Mesodermal cell (in vitro differentiated cells): ENCODE data around the gene NRP1.

Experiments
- H3K27ac ChIP-seq: 2 replicates; pipeline ENCODE4 v1.7.0; 2013; ENCODE audit warnings: mild to moderate bottlenecking, low read depth, low read length, moderate library complexity; ENCODE audit not compliant: severe bottlenecking
- H3K36me3 ChIP-seq: 2 replicates; pipeline ENCODE4 v1.7.1; 2013; ENCODE audit warnings: mild to moderate bottlenecking, low read length, moderate library complexity; ENCODE audit not compliant: control insufficient read depth, insufficient read depth
- H3K4me1 ChIP-seq: one replicate; pipeline ENCODE4 v1.7.1; 2013; ENCODE audit warnings: mild to moderate bottlenecking, low read length; ENCODE audit not compliant: insufficient read depth, control insufficient read depth, poor library complexity, severe bottlenecking
- H3K4me3 ChIP-seq: 2 replicates; pipeline ENCODE4 v1.7.0; 2013; ENCODE audit warnings: low read length, control low read depth, mild to moderate bottlenecking; ENCODE audit not compliant: insufficient read depth, poor library complexity, severe bottlenecking; ENCODE audit errors: extremely low read depth
- H3K9me3 ChIP-seq: 2 replicates; pipeline ENCODE4 v1.7.1; 2013; ENCODE audit warnings: mild to moderate bottlenecking, low read length, moderate library complexity; ENCODE audit not compliant: control insufficient read depth
- WGBS, 2 experiments: methylation state at CpG; one replicate each; pipeline ENCODE4 v1.1.5; 2013; ENCODE audit warnings: missing lambda C conversion rate in 2 of 2; ENCODE audit not compliant: insufficient coverage in 2 of 2; 5-methylcytosine and 5-hydroxymethylcytosine counted together

NRP1 gene

DNA sequence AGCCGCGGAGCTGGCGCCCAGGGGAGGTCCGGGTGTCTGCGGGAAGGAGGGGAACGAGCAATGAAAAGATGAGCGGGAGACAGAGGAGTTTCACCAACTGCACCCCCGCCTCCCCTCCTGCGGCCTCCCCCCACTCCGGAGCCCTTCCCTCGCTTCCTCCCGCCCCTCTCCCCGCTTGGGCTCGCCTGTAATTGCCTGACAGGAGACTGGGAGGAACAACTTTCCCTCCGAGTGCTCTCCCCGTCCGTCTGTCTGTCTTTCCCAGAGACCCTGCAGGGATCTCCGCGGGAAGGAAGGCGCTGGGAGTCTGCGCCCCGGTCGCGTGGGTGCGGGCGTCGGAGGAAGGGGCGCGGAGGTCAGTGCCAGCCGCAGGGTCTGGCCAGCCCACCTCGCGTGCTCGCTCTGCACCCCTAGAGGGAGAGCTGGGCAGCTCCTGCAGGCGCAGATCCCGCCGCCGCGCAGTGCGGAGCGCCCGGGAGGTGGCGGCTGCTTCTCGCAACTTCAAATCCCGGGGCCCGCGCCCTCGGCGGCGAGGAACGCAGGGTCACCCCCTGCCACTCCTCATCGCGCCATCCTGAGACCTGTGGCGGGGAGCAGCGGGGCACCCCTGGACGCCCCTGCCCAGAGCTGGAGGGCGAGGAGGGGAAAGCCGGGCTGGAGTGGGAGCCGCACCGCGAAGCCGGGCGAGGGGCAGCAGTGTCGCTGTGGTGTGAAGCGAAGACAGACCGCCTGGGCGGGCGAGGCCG, 511 bp upstream of the NRP1 start:
- H3K9me3 ChIP-seq, result no peaks in the 10 kb centered on the region
- 0 to 1% methylated on average over 42 to 47 of the region's 68 CpGs for WGBS, 2 experiments
- H3K4me1 ChIP-seq, result peaks cover 6% of the 10 kb centered on the region
- peak overlapping the region; percentile 91 for H3K4me3 ChIP-seq
- peaks cover 2% of the 10 kb centered on the region for H3K36me3 ChIP-seq
- H3K27ac ChIP-seq, result peak overlapping the region; percentile 79

- peaks cover 16% of the 10 kb centered on the region for H3K36me3 ChIP-seq
- peaks cover 6% of the 10 kb centered on the region for H3K4me1 ChIP-seq
- H3K27ac ChIP-seq, result peak overlapping the region; percentile 75
- no peaks in the 10 kb centered on the region for H3K9me3 ChIP-seq
- 19% methylated on average over 4 of the region's 7 CpGs; no CpG with 5 or more reads in 1 of the 2 experiments for WGBS, 2 experiments
- peak overlapping the region; percentile 91 for H3K4me3 ChIP-seq
These were observed 986 bp downstream of the NRP1 start for GRCh38 chr10:33333260-33334101.

DNA sequence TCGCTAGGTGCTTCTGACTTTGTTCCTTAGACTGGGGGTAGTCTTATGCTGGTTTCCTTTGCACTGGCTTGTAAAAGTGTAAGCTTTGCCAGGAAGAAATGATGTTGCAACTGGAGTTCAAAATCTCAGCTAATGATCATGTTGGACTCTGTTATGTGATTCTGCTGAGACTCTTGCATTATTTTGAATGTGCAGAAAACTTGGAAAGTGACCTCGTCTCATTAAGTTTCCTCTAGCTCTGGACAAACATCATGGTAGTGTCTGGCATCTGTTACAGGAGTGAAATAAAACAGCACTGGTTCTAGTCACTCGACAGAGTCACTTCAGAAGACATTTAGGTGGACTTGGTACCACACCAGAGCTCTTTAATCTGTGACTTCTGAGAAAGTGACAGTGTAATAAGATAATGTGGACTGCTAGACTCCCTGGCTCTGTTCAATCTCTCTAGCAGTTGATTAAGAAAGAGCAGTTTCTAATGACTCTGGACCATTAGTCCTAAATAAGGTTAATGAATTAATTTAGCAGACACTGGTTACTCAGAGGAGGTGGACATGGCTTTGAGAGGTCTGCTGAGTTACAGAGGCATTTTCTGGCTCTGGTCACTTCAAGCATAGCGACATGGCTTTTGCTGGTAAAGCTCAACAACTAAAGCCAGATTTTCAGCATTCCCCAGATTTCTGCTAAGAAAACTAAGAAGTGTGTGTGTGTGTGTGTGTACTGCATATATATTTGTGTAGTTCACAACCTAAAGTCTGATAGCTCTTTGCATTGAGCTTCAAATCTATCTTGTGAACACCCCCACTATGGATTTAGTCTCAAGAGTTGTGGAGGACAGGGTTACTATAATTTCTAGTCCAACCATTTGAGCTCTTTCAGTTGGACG, 2.0 kb downstream of the NRP1 start:
- 59 to 63% methylated on average over 3 to 4 of the region's 5 CpGs for WGBS, 2 experiments
- Histone ChIP-seq H3K9me3 (no peaks in the 10 kb centered on the region), H3K36me3 (peaks cover 26% of the 10 kb centered on the region), H3K4me3 (peak overlapping the region; percentile 91), H3K27ac (peak overlapping the region; percentile 75), H3K4me1 (peaks cover 6% of the 10 kb centered on the region)

DNA sequence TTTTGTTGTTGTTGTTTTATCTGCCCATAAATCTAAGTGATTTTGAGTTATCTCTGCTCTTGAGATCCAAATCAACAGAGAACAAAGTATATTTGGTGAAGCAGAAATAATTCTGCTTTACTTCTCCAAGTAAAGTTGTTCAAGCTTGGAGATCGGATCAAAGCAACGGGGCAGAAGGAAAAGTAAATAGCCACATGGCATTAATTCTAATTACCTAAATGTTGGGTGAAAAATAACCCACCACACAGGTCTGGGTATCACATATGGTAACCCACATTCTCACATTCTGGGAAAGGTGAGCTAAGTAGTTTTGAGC, 3.1 kb downstream of the NRP1 start:
- Histone ChIP-seq H3K27ac (peak overlapping the region; percentile 75), H3K36me3 (peaks cover 29% of the 10 kb centered on the region), H3K4me1 (peaks cover 6% of the 10 kb centered on the region), H3K4me3 (peak overlapping the region; percentile 91), H3K9me3 (no peaks in the 10 kb centered on the region)
- no CpG with 5 or more reads among the region's 2 CpGs for WGBS, 2 experiments

GRCh38 chr10:33330543-33331378, 3.7 kb downstream of the NRP1 start:
- H3K4me1 ChIP-seq, result peaks cover 6% of the 10 kb centered on the region
- peak overlapping the region; percentile 75 for H3K27ac ChIP-seq
- no peaks in the 10 kb centered on the region for H3K9me3 ChIP-seq
- peak overlapping the region; percentile 91 for H3K4me3 ChIP-seq
- H3K36me3 ChIP-seq, result peaks cover 35% of the 10 kb centered on the region
- 0 to 2% methylated on average over 2 to 7 of the region's 13 CpGs for WGBS, 2 experiments

GRCh38 chr10:33329178-33329577, 5.3 kb downstream of the NRP1 start:
- H3K4me1 ChIP-seq, result peaks cover 6% of the 10 kb centered on the region
- WGBS, 2 experiments, result no CpG with 5 or more reads among the region's 2 CpGs
- H3K4me3 ChIP-seq, result no peak overlapping the region
- no peaks in the 10 kb centered on the region for H3K9me3 ChIP-seq
- H3K36me3 ChIP-seq, result peaks cover 43% of the 10 kb centered on the region
- no peak overlapping the region for H3K27ac ChIP-seq

GRCh38 chr10:33328253-33328652, 6.2 kb downstream of the NRP1 start:
- Histone ChIP-seq H3K4me1 (peaks cover 6% of the 10 kb centered on the region), H3K9me3 (no peaks in the 10 kb centered on the region), H3K36me3 (peaks cover 50% of the 10 kb centered on the region), H3K4me3 (no peak overlapping the region), H3K27ac (no peak overlapping the region)
- WGBS, 2 experiments, result 100% methylated on average over 1 of the region's 3 CpGs; no CpG with 5 or more reads in 1 of the 2 experiments

DNA sequence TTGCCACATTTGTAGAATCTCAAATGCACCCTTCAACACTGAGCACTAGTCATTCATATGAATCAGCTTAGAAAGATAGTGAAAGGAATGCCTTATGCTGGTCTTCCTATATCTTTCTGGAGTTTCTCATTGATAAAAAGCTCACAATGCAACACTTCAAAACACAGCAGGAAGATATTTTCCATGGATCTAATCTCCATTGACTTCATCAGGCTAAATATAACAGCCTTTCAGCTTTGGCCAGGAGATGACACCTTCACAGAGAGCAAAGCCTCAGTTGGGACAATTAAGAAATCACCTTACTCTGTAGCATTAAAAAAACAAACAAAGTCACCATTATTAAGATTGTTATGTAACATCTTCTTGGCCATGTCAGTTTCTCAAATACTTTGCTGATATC, 6.7 kb downstream of the NRP1 start:
- H3K4me3 ChIP-seq, result no peak overlapping the region
- H3K4me1 ChIP-seq, result peaks cover 6% of the 10 kb centered on the region
- H3K36me3 ChIP-seq, result peaks cover 54% of the 10 kb centered on the region
- H3K9me3 ChIP-seq, result no peaks in the 10 kb centered on the region
- H3K27ac ChIP-seq, result no peak overlapping the region

GRCh38 chr10:33326933-33327332, 7.5 kb downstream of the NRP1 start:
- Histone ChIP-seq H3K9me3 (no peaks in the 10 kb centered on the region), H3K4me1 (peaks cover 6% of the 10 kb centered on the region), H3K36me3 (peaks cover 63% of the 10 kb centered on the region), H3K27ac (no peak overlapping the region), H3K4me3 (no peak overlapping the region)
- WGBS, 2 experiments, result no CpG with 5 or more reads among the region's 2 CpGs

- Histone ChIP-seq H3K36me3 (peaks cover 73% of the 10 kb centered on the region), H3K4me3 (no peak overlapping the region), H3K4me1 (peaks cover 3% of the 10 kb centered on the region), H3K9me3 (no peaks in the 10 kb centered on the region), H3K27ac (no peak overlapping the region)
- 100% methylated on average over 1 of the region's 2 CpGs; no CpG with 5 or more reads in 1 of the 2 experiments for WGBS, 2 experiments
These were observed 8.5 kb downstream of the NRP1 start for GRCh38 chr10:33325929-33326328.
